ENCODE results near the gene VGLL1.

DNA sequence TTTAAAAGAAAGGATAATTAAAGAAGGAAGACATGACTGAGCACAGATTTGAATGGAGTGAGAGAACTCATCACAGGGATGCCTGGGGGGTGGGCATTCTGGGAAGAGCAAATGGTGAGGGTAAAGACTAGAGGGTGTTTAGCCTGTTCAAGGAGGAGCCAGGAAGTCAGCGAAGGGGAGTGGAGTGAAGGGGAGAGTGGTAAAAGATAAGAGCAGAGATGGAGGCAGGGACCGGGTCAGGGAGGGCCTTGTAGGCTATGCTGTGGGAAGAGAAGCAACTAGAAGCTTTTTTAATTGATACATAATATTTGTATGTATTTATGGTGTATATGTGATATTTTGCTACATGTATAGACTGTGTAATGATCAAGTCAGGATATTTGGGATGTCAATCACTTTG lies 2.2 kb upstream of the VGLL1 start:
- TF ChIP-seq, protein P1, sequence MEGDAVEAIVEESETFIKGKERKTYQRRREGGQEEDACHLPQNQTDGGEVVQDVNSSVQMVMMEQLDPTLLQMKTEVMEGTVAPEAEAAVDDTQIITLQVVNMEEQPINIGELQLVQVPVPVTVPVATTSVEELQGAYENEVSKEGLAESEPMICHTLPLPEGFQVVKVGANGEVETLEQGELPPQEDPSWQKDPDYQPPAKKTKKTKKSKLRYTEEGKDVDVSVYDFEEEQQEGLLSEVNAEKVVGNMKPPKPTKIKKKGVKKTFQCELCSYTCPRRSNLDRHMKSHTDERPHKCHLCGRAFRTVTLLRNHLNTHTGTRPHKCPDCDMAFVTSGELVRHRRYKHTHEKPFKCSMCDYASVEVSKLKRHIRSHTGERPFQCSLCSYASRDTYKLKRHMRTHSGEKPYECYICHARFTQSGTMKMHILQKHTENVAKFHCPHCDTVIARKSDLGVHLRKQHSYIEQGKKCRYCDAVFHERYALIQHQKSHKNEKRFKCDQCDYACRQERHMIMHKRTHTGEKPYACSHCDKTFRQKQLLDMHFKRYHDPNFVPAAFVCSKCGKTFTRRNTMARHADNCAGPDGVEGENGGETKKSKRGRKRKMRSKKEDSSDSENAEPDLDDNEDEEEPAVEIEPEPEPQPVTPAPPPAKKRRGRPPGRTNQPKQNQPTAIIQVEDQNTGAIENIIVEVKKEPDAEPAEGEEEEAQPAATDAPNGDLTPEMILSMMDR (IDR thresholded peaks at IDR 0.05) = no peak
- TF ChIP-seq SIN3A (IDR thresholded peaks at IDR 0.05; ENCODE audit: borderline replicate concordance, insufficient read depth, low read depth, low read length) = no peak
- TF ChIP-seq POLR2AphosphoS5 (IDR thresholded peaks at IDR 0.05; ENCODE audit: low read depth, low read length) = no peak
- TF ChIP-seq, protein P2, sequence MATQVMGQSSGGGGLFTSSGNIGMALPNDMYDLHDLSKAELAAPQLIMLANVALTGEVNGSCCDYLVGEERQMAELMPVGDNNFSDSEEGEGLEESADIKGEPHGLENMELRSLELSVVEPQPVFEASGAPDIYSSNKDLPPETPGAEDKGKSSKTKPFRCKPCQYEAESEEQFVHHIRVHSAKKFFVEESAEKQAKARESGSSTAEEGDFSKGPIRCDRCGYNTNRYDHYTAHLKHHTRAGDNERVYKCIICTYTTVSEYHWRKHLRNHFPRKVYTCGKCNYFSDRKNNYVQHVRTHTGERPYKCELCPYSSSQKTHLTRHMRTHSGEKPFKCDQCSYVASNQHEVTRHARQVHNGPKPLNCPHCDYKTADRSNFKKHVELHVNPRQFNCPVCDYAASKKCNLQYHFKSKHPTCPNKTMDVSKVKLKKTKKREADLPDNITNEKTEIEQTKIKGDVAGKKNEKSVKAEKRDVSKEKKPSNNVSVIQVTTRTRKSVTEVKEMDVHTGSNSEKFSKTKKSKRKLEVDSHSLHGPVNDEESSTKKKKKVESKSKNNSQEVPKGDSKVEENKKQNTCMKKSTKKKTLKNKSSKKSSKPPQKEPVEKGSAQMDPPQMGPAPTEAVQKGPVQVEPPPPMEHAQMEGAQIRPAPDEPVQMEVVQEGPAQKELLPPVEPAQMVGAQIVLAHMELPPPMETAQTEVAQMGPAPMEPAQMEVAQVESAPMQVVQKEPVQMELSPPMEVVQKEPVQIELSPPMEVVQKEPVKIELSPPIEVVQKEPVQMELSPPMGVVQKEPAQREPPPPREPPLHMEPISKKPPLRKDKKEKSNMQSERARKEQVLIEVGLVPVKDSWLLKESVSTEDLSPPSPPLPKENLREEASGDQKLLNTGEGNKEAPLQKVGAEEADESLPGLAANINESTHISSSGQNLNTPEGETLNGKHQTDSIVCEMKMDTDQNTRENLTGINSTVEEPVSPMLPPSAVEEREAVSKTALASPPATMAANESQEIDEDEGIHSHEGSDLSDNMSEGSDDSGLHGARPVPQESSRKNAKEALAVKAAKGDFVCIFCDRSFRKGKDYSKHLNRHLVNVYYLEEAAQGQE (IDR thresholded peaks at IDR 0.05; ENCODE audit: insufficient read depth in 1 of 2, low read depth in 2 of 2, low read length in 1 of 2) = no peak
